Measurements from ENCODE around the gene KMT5C. TPM values are rescaled to one million over a fixed set of nuclear protein-coding genes. Genes with fewer than 3 reads are reported as not detected.
A peak's percentile ranks its signal among the peaks of the same experiment; 100 is the strongest.

Gene KMT5C
- total RNA-seq, 4 donors from 2014 or later: 12.4 to 65.6 (median 15.9) TPM

DNA sequence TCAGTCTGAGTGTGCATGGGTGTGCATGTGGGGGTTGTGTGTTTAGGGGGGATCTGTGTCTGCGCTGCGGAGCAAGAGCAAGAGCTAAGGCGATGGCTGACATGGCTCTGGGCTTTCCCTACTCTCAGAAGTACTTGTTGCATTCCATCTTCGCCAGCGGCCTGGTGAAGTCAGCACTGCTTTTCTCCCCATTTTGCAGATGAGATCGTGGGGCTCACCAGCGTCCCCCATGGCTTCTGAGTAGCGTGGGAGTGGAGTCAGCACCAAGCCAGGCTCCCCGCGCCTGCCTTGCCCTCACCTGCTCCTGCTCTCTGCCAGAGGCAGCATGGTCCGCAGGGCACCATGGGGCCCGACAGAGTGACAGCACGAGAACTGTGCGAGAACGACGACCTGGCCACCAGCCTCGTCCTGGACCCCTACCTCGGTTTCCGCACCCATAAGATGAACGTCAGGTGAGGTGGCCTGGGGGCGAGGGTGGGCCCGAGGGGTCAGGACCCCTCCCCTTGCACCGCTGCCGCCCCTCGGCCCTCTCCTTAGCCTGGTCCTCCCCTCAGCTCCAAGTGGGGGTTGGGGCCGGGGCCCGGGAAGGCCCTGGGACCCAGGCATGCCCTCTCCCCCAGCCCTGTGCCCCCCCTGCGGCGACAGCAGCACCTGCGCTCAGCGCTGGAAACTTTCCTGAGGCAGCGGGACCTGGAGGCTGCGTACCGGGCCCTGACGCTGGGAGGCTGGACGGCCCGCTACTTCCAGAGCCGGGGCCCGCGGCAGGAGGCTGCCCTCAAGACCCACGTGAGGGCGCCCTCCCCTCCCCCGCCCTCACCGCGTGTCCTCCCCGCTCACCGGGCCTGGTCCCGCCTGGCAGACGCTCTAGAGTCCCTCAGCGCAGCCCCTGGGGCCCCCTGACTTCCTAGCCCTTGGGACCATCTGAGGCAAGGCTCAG, 2.2 kb downstream of the KMT5C start:
- intact Hi-C loops (cut with DNase I; ENCODE audit: low total_unique reads): no loop called here

GRCh38 chr19:55344444-55344843, 4.8 kb downstream of the KMT5C start:
- no peaks in the 10 kb centered on the region for H3K36me3 ChIP-seq
- peaks cover 0 to 11% of the 10 kb centered on the region in 2 donors for H3K4me1 ChIP-seq
- H3K9me3 ChIP-seq: no peaks in the 10 kb centered on the region
- intact Hi-C loops (cut with DNase I; ENCODE audit: low total_unique reads): no loop called here
- H3K27ac ChIP-seq: no peak overlapping the region
- TF ChIP-seq CTCF (IDR thresholded peaks at IDR 0.05) (no peak), POLR2A (IDR thresholded peaks at IDR 0.05) (no peak)
- no peaks in the 10 kb centered on the region for H3K27me3 ChIP-seq
- no peak overlapping the region for H3K4me3 ChIP-seq
- DNase-seq: no peak

More for the DNA sequence above, 2.2 kb downstream of the KMT5C start:
- H3K4me3 ChIP-seq: no peak overlapping the region
- H3K9me3 ChIP-seq: no peaks in the 10 kb centered on the region
- no peaks in the 10 kb centered on the region for H3K36me3 ChIP-seq
- no peak for TF ChIP-seq POLR2A (IDR thresholded peaks at IDR 0.05)
- TF ChIP-seq CTCF (IDR thresholded peaks at IDR 0.05): no peak
- DNase-seq: no peak
- H3K27ac ChIP-seq: no peak overlapping the region
- peaks cover 0 to 11% of the 10 kb centered on the region in 2 donors for H3K4me1 ChIP-seq
- H3K27me3 ChIP-seq: no peaks in the 10 kb centered on the region

DNA sequence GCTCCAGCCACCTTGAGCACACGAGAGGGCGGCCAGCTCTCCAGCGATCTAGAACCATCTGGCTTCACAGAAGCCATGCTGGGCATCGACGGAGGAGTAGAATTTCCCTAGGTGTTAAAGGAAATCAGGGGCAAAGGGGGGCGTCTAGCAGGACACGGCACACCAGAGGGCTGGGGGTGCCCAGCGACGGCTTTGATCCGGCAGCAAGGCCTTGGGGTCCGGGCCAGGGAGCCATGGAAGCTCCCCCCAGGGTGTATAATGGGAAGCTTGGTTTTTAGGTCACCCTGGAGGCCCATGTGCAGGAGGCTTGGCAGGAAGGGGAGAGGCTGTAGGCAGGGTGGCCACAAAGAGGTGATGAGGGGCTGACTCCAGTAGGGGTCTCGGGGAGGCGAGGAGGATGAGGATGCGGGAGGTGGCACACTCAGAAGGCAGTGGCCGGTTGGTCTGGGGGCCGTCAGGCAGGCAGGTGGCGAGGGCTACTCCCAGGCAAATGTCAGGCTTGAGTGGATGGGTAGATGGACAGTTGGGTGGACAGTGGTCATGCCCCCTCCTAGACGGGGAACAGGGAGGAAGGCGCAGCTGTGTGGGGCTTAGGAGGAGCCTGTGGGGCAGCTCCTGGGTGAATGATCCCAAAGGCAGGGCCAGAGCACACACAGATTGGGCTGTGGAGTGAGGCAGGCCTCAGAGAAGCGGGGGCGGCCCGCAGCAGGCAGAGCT, 5.6 kb downstream of the KMT5C start:
- no peaks in the 10 kb centered on the region for H3K9me3 ChIP-seq
- no peak overlapping the region for H3K4me3 ChIP-seq
- DNase-seq: no peak
- no peak for TF ChIP-seq POLR2A (IDR thresholded peaks at IDR 0.05)
- no peak for TF ChIP-seq CTCF (IDR thresholded peaks at IDR 0.05)
- H3K36me3 ChIP-seq: no peaks in the 10 kb centered on the region
- intact Hi-C loops (cut with DNase I; ENCODE audit: low total_unique reads): no loop called here
- H3K27me3 ChIP-seq: no peaks in the 10 kb centered on the region
- peaks cover 0 to 8% of the 10 kb centered on the region in 2 donors for H3K4me1 ChIP-seq
- H3K27ac ChIP-seq: peak overlapping the region in 1 of 2 donors; percentile 17

GRCh38 chr19:55345818-55346724, 6.4 kb downstream of the KMT5C start:
- H3K27me3 ChIP-seq: no peaks in the 10 kb centered on the region
- DNase-seq: peak; percentile 60 to 67
- H3K4me3 ChIP-seq: no peak overlapping the region
- no peaks in the 10 kb centered on the region for H3K36me3 ChIP-seq
- TF ChIP-seq POLR2A (IDR thresholded peaks at IDR 0.05): no peak
- TF ChIP-seq CTCF (IDR thresholded peaks at IDR 0.05): no peak
- no peaks in the 10 kb centered on the region for H3K4me1 ChIP-seq
- H3K9me3 ChIP-seq: no peaks in the 10 kb centered on the region
- intact Hi-C loops (cut with DNase I; ENCODE audit: low total_unique reads): no loop called here
- peak overlapping the region in 1 of 2 donors; percentile 17 for H3K27ac ChIP-seq
